Measurements from ENCODE around the gene GOLGA3.

DNA sequence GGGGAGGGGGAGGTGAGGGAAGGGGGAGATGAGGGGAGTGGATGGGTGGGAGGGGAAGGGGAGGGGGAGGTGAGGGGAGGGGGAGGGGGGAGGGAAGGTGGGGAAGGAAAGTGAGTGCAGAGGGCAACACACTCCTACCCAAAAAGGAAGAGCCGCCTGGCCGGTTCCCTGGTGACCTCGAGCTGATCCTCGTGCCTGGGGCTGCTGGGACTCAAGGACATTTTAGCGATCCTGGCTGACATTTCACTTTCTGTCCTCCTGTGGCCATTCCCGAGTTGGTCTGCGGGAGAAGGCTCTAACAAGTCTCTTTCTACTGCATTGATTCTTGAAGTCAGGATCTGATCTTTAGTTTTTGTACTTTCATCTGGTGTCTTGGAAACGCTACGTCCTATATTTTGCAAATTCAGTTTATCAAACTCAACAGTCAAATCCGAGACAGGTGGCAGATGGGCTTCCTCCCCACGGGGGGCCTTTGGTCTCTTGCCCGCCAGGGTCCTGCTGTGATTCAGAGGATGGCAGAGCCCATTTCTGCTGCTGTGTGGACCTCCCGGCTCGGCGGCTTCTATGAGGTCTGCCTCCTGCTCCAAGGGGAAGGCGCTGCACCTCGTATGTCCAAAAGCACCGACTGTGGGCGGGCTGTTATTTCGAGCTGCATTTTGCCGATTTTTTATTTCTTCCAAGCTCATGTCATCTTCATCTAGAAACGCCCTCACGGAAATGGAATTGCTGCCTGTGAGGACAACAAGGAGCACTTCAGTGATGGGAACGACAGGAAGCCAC lies 98.9 kb downstream of the GOLGA3 start:
- TF ChIP-seq, protein P1, sequence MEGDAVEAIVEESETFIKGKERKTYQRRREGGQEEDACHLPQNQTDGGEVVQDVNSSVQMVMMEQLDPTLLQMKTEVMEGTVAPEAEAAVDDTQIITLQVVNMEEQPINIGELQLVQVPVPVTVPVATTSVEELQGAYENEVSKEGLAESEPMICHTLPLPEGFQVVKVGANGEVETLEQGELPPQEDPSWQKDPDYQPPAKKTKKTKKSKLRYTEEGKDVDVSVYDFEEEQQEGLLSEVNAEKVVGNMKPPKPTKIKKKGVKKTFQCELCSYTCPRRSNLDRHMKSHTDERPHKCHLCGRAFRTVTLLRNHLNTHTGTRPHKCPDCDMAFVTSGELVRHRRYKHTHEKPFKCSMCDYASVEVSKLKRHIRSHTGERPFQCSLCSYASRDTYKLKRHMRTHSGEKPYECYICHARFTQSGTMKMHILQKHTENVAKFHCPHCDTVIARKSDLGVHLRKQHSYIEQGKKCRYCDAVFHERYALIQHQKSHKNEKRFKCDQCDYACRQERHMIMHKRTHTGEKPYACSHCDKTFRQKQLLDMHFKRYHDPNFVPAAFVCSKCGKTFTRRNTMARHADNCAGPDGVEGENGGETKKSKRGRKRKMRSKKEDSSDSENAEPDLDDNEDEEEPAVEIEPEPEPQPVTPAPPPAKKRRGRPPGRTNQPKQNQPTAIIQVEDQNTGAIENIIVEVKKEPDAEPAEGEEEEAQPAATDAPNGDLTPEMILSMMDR (IDR thresholded peaks at IDR 0.05; ENCODE audit: low read depth, low read length), result no peak
- TF ChIP-seq POLR2A (IDR thresholded peaks at IDR 0.05; ENCODE audit: extremely low read depth, insufficient read length), result no peak
- TF ChIP-seq MYC (IDR thresholded peaks at IDR 0.05; ENCODE audit: low read depth, low read length), result no peak
- TF ChIP-seq, protein P2, sequence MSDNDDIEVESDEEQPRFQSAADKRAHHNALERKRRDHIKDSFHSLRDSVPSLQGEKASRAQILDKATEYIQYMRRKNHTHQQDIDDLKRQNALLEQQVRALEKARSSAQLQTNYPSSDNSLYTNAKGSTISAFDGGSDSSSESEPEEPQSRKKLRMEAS (IDR thresholded peaks at IDR 0.05; ENCODE audit: low read depth, low read length), result no peak

Measured in NB4 (cell line).